Stimulated activated naive CD4-positive, alpha-beta T cell (primary cell): ENCODE measurements around the gene SLX4.
"Not testable (repeated sequence)": the region's sequence is repeated elsewhere in the genome, so short reads cannot be mapped to it uniquely, and the experiment has no call there.

Experiments used
- DNase-seq, 6 experiments: peaks; one replicate each; lab custom pipeline; 2025; lab: John Stamatoyannopoulos, UW

The SLX4 gene

DNA sequence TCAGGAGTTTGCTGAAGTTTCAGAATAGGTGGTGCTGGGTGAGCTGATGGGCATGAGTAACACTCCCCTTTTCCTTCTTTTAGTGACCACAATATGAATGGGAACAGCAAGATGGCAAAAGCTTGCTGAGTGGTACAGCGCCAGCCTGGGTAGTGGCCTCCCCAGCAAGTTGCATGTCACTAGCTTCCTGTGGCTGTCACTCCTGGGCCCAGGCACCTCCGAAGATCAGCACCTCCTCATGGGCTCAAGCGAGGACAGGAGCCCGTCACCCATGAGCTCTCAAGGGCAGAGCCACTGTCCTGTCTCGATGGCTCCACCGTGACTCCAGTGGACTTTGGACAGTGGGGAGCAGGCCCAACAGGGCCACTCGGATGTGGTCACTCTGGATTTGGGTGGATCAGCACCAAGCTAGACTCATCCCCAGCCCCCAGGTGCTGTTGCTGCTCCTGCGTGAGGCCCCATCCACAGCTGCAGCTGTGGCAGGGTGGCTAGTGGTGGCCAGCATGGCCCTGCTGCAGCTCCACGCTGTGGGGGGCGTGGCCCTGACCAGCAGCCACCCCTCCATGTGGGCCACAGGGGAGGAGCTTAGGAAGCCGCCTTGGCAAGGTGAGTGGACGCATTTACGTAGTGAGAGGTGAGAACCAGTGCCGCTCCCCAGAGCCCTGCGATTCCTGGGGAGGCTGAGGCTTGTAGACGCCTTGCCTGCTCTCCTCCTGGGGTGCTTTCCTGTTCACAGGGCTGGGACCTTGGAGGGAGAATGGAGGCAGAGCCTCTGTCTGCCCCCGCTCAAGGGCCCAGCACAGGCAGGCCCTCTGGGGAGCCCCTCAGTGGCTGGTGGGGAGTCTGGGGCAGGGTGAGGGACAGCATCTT, 29.5 kb upstream of the SLX4 start:
- DNase-seq: no peak

DNA sequence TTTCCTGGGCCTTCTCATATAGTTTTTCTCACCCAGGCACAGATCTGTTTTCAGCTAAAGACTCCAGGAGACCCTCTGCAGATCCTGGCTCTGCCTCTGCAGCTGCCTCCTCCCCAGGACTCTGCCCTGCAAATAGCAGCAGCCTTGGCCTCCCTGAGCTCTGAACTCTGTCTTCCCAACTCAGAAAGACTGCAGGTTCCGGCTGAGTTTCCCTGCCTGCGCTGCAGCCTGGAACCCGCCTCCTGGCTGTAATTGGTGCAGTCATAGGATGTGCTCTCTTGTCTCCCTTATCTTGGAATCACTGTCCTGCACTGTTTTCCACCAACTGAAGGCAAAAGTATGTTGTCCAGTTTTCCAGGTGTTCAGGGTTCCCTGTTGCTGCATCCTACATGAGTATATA, 28.8 kb upstream of the SLX4 start:
- no peak for DNase-seq

- DNase-seq: no peak
Measured at GRCh38 chr16:3638916-3639644, 27.7 kb upstream of the SLX4 start.

GRCh38 chr16:3637371-3637923, 26.0 kb upstream of the SLX4 start:
- DNase-seq: peak in 4 of 6 experiments; percentile 7 to 49 (median 34)

GRCh38 chr16:3625911-3626732, 14.7 kb upstream of the SLX4 start:
- peak in 3 of 6 experiments; percentile 32 to 45 (median 40) for DNase-seq

- DNase-seq: no peak
Measured at GRCh38 chr16:3625331-3625730, 13.9 kb upstream of the SLX4 start.

DNA sequence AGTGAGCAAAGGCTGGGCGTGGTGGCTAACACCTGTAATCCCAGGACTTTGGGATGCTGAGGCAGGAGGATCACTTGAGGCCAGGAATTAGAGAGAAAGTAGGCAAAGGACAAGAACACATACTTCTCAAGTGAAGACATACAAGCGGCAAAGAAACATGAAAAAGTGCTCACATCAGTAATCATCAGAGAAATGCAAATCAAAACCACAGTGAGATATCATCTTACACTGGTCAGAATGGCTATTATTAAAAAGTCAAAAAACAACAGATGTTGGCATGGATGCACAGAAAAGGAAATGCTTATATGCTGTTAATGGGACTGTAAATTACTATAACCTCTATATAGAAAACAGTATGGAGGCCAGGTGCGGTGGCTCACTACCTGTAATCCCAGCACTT, 12.2 kb upstream of the SLX4 start:
- DNase-seq: no peak

DNA sequence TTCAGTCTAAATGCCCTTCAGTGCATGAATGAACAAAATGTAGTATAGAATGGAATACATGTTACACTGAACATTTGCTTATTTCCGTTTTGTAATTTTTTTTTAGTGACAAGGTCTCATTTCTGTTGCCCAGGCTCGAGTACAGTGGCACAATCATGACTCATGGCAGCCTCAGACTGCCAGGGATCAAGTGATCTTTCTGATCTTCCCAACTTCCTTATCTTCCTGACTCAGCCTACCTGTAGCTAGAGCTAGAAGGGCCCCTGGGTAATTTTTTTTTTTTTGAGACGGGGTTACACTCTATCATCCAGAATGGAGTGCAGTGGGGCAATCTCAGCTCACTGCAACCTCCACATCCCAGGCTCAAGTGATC, 7.3 kb upstream of the SLX4 start:
- no peak for DNase-seq

DNA sequence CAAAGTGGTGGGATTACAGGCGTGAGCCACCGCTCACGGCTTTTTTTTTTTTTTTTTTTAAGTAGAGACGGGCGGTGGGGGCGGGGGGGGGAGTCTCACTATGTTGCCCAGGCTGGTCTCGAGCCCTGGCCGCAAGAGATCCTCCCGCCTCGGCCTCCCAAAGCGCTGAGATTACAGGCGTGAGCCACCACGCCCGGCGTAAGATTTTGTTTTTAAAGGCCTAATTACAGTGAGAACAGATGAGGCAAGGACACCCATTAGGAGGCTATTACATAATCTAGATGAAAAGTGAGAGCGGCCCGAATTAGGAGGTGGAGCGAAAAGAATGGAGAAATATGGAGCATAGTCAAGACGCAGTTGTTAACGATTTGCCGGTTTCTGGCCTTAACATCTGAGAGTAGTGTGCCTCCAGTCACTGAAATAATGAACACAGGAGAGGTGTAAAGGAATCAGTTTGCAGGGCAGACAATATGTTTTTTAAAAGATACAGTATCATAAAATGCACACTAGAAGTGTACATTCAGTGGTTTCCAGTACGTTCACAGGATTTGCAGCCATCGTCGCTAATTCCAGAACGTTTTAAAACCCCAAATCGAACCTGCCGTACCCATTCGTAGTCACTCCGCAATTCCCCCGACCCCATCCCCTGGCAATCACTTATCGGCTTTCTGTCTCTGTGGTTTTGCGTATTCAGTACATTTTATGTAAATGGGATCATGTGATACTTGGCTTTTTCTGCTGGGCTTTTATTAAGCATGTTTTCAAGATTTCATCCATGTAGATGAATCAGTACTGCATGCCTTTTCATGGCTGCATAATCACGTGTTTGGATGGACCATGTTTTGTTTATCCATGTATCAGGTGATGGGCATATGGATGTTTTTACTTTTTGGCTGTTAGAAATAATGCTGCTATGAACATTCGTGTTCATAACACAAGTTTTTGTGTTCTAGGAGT, 1.4 kb upstream of the SLX4 start:
- no peak for DNase-seq

DNA sequence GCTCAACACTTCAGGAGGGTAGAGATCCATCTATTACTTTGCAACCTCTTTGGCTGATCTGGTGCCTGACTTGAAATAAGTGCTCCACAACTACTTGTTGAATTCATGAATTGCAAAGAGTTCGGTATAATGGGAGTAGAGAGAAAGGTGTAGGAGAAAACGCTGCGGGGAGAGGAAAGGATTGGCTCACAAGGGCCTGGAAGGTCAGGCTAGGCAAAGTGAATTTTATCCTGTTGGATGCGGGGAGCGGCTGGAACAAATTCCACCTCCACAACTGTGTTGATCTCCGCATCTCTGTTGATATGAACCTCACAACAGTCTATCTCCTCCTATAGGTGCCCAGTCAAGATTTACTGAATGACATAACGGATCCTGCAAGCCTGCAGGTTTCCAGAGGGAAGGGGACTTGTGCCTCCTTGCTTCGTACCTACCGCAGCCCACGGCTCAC, 684 bp downstream of the SLX4 start:
- DNase-seq: peak in 1 of 6 experiments; percentile 25

DNA sequence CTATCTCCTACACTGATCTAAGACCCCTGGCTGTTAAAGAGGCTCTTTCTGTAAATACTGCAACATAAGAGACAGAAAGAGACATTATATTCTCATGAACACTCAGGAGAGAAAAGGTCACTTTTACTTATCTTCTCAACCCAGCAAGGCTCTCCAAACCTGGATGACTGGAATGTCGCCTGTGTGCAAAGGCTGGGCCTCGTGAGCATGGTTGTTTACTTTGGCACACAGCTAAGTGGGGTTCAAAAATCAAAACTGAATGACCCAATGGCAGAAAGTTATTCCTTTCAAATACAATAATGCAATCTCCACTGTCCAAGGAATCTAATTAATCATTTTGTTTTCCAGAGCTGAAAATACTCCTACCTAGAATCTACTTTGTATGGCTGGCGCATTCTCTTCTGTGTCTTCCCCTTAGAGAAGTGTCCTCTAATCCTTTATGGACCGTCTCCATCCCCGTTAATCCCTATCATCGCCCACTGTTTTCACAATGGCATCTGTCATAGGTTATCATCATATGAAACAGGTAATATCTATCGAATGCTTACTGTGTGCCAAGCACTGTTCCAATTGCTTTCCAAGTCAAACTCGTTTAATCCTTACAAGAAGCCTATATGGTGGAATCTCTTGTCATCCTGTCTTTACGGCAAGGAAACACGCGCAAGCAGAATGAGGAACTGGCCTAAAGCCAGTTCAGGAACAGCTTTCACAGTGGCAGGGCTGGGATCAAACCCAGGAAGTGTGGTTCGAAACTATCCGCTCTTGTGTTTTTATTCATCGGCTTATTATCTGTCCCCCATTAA, 1.3 kb downstream of the SLX4 start:
- DNase-seq: no peak

- DNase-seq: not testable (repeated sequence)
Measured at GRCh38 chr16:3608976-3609375, 2.4 kb downstream of the SLX4 start.

GRCh38 chr16:3608069-3608468, 3.3 kb downstream of the SLX4 start:
- no peak for DNase-seq

DNA sequence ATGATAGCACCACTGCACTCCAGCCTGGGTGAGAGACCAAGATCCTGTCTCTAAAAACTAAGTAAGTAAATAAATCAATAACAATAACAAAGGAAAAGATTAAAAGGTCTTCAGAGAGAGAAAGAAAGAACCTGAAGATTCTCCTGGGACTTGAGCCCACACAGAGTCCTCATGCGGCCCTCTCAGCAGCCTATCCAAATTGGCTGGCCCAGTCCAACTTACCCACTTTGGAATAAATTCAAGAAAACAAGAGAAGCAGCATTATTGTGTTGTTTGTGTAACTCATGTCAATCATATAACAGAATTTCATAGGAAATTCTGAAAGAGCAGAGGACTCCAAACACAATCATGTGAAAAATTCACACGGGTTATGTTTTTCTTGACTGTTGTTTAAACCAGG, 3.8 kb downstream of the SLX4 start:
- DNase-seq: no peak

DNA sequence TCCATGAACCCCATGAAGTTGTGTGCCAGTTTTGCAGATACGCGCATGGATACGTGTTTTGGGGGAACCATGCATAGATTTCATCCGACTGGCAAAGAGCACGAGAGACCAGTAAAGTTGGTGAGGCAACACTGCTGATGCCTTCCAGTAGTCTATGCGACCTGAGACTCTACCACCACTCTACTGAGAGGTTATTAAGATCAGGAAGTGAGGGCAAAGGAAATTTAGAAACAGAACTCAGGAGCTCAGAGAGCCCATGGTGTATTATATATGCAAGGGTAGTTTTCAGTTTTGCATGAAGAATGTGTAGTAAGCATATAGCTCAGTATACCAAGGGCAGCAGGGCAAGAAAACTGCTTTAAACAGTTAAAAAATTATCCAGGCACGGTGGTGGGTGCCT, 4.2 kb downstream of the SLX4 start:
- DNase-seq: no peak

DNA sequence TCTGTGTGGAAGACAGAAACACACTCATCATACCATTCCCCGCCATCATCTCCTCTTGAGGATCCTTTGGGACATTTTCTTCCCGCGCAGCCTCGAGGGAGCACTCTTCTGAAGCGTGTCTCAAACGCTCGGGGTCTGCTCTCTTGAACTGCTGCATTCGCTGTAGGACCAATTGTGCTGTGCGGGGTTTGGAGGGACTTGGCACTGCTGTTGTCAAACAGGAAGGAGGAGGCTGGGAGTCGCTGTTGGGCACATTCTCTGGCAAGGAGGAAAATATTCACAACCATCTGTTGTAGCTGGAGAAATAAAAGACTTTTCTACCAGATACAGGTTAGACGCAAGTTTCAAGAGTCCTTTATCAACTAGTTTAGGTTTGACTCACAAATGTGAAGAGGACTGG, 5.0 kb downstream of the SLX4 start:
- no peak for DNase-seq

DNA sequence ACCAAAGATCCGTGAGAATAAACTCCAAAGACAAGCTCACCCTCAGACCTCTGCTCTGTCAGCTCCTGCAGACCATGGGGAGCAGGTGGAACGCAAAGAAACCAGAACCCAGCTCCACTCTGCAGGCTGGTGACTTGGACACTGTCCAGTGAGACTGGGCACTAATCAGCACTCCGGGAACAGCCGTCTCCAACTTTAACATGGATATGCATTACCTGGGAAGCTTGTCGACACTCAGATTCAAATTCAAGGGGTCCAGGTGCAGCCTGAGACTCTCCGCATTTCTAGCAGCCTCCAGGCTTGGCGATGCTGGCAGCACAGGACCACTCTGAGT, 9.1 kb downstream of the SLX4 start:
- DNase-seq: no peak

DNA sequence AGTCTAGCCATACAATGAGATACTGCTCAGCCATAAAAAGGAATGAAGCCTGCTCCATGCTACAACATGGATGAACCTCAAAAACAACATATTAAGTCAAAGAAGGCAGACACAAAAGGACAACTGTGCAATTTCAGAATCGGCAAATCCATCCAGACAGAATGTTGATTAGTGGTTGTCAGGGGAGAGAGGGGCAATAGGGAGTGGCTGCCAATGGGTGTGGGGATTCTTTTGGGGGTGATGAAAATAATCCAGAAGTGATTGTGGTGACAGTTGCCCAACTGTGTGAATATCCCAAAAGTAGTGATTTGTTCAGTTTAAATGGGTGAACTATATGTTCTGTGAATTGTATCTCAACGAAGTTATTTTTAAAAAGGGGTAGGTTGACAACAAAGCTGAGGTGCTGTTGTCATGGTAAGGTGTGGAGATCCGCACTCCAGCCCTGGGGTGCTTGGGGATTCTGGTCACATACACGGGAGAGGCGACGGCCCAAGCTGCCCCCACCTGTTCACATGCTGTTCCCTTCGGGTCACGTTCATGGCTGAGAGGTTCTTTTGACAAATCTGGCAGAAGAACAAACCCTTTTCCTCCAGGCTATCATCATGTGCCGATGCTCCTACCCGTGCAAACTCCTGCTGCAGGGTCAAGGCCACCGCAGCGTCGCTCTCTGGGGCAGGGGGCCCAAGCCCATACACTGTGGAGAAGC, 9.6 kb downstream of the SLX4 start:
- no peak for DNase-seq

DNA sequence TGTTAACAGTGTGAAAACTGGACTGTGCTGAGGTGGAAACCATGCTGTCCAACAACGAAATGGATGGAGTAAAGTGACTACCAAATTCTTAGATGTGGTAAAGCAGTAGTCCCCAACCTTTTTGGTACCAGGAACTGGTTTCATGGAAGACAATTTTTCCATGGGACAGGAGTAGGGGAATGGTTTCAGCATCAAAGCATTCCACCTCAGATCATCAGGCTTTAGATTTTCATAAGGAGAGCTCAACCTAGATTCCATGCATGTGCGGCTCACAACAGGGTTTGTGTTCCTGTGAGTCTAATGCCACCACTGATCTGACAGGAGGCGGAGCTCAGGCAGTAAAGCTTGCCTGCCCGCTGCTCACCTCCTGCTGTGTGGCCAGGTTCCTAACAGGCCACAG, 11.5 kb downstream of the SLX4 start:
- DNase-seq: no peak

GRCh38 chr16:3599121-3599520, 12.3 kb downstream of the SLX4 start:
- DNase-seq: no peak
